ENCODE data around the gene ACOT2. TPM values are rescaled to one million over a fixed set of nuclear protein-coding genes. Genes with fewer than 3 reads are reported as not detected.

ACOT2 gene
- total and polyA plus RNA-seq, 10 of the 15 experiments (the other 5 are each of a cell fraction or from before 2014, with no cell fraction given), result 9.6 to 41.9 (median 22.8) TPM

GRCh38 chr14:73620268-73620667 is 51.3 kb downstream of the ACOT2 start:
- WGBS (ENCODE audit: insufficient coverage, insufficient replicate concordance, low lambda C conversion rate, missing lambda C conversion rate), result 59% methylated on average over 10 of the region's 10 CpGs
- TF ChIP-seq MXI1 (IDR thresholded peaks at IDR 0.05; ENCODE audit: low read depth, low read length) (no peak), NBN (IDR thresholded peaks at IDR 0.05) (no peak)
- ChIA-PET POLR2A (no interaction called here), SMC1A (ENCODE audit: uncharacterized antibody, unreplicated experiment) (no interaction called here), CTCF (interaction anchor here (1.6 kb wide), 1 partner anchor 13 kb away, joined by 4 read pairs; no protein-coding TSS in a partner anchor), RAD21 (ENCODE audit: unreplicated experiment) (interaction anchor here (2.1 kb wide), 1 partner anchor 13 kb away, joined by 7 read pairs; no protein-coding TSS in a partner anchor)
- Histone ChIP-seq H3K9ac (ENCODE audit: control insufficient read depth, insufficient read depth, low read length) (no peak overlapping the region), H4K20me1 (ENCODE audit: control insufficient read depth, insufficient read depth) (no peaks in the 10 kb centered on the region), H3K9me3 (replicated peaks; ENCODE audit: control insufficient read depth, insufficient read depth, low read length) (no peaks in the 10 kb centered on the region), H3K27me3 (replicated peaks in 1 of 2; ENCODE audit: control insufficient read depth in 2 of 2, insufficient read depth in 2 of 2, low read length in 1 of 2) (no peaks in the 10 kb centered on the region), H3K4me3 (no peak overlapping the region), H3K79me2 (ENCODE audit: control insufficient read depth, insufficient read depth, low read length) (no peaks in the 10 kb centered on the region), H3K36me3 (ENCODE audit: control insufficient read depth in 2 of 2, insufficient read depth in 2 of 2, low read length in 1 of 2) (no peaks in the 10 kb centered on the region), H3K4me1 (ENCODE audit: control insufficient read depth, insufficient read depth, low read length) (no peaks in the 10 kb centered on the region), H2AFZ (ENCODE audit: control insufficient read depth, low read depth, low read length) (no peak overlapping the region), H3K4me2 (ENCODE audit: control insufficient read depth, insufficient read depth) (no peak overlapping the region), H3K27ac (ENCODE audit: control insufficient read depth, insufficient read depth) (no peak overlapping the region)
- no peak for ATAC-seq
- in situ Hi-C loops (cut with MboI), result no loop called here
- DNase-seq (ENCODE audit: low read depth, low spot score), result no peak
- intact Hi-C loops (cut with micrococcal nuclease; ENCODE audit: unreplicated experiment), result no loop called here
- BruUV-seq (replicated peaks), result no TSS peak
- no peak for FAIRE-seq

- no peak overlapping the region for H3K4me2 ChIP-seq (ENCODE audit: control insufficient read depth, insufficient read depth)
- intact Hi-C loops (cut with micrococcal nuclease; ENCODE audit: unreplicated experiment) (no loop called here), in situ Hi-C loops (cut with MboI) (no loop called here)
- no peaks in the 10 kb centered on the region for H3K4me1 ChIP-seq (ENCODE audit: control insufficient read depth, insufficient read depth, low read length)
- ChIA-PET RAD21 (ENCODE audit: unreplicated experiment) (no interaction called here), POLR2A (no interaction called here), CTCF (no interaction called here), SMC1A (ENCODE audit: uncharacterized antibody, unreplicated experiment) (no interaction called here)
- H2AFZ ChIP-seq (ENCODE audit: control insufficient read depth, low read depth, low read length), result no peak overlapping the region
- BruUV-seq (replicated peaks), result no TSS peak
- H3K4me3 ChIP-seq, result no peak overlapping the region
- FAIRE-seq, result no peak
- H3K79me2 ChIP-seq (ENCODE audit: control insufficient read depth, insufficient read depth, low read length), result no peaks in the 10 kb centered on the region
- H3K27ac ChIP-seq (ENCODE audit: control insufficient read depth, insufficient read depth), result no peak overlapping the region
- ATAC-seq, result no peak
- H3K9ac ChIP-seq (ENCODE audit: control insufficient read depth, insufficient read depth, low read length), result no peak overlapping the region
- no peaks in the 10 kb centered on the region for H3K36me3 ChIP-seq (ENCODE audit: control insufficient read depth in 2 of 2, insufficient read depth in 2 of 2, low read length in 1 of 2)
- no peak for DNase-seq (ENCODE audit: low read depth, low spot score)
- no peaks in the 10 kb centered on the region for H3K9me3 ChIP-seq (replicated peaks; ENCODE audit: control insufficient read depth, insufficient read depth, low read length)
- no peaks in the 10 kb centered on the region for H3K27me3 ChIP-seq (replicated peaks in 1 of 2; ENCODE audit: control insufficient read depth in 2 of 2, insufficient read depth in 2 of 2, low read length in 1 of 2)
- H4K20me1 ChIP-seq (ENCODE audit: control insufficient read depth, insufficient read depth), result no peaks in the 10 kb centered on the region
- 78% methylated on average over 4 of the region's 4 CpGs for WGBS (ENCODE audit: insufficient coverage, insufficient replicate concordance, low lambda C conversion rate, missing lambda C conversion rate)
- TF ChIP-seq ZNF217 (IDR thresholded peaks at IDR 0.05), result no peak
- no peak for TF ChIP-seq NBN (IDR thresholded peaks at IDR 0.05)
- TF ChIP-seq SUZ12 (IDR thresholded peaks at IDR 0.05; ENCODE audit: unreplicated experiment), result no peak
- TF ChIP-seq ELK1 (IDR thresholded peaks at IDR 0.05; ENCODE audit: low read depth, low read length), result no peak
- TF ChIP-seq SIX5 (IDR thresholded peaks at IDR 0.05; ENCODE audit: low read depth, low read length, severe bottlenecking), result no peak
- TF ChIP-seq CHD4 (IDR thresholded peaks at IDR 0.05), result no peak
- TF ChIP-seq BACH1 (IDR thresholded peaks at IDR 0.05; ENCODE audit: borderline replicate concordance), result no peak
- TF ChIP-seq ZBED1 (IDR thresholded peaks at IDR 0.05; ENCODE audit: borderline replicate concordance), result no peak
- TF ChIP-seq TARDBP (IDR thresholded peaks at IDR 0.05; ENCODE audit: borderline replicate concordance), result no peak
- no peak for TF ChIP-seq RAD21 (IDR thresholded peaks at IDR 0.05; ENCODE audit: insufficient read depth, low read depth, low read length)
- no peak for TF ChIP-seq SUPT20H (IDR thresholded peaks at IDR 0.05; ENCODE audit: borderline replicate concordance, control insufficient read depth, low read depth, low read length)
- no peak for TF ChIP-seq CHD2 (IDR thresholded peaks at IDR 0.05; ENCODE audit: borderline replicate concordance, low read depth, low read length)
- TF ChIP-seq PAX5 (IDR thresholded peaks at IDR 0.05; ENCODE audit: borderline replicate concordance, low read depth, low read length), result no peak
- TF ChIP-seq CREB1 (IDR thresholded peaks at IDR 0.05; ENCODE audit: low read depth), result no peak
- no peak for TF ChIP-seq POU2F2 (IDR thresholded peaks at IDR 0.05; ENCODE audit: borderline replicate concordance, low read depth, low read length)
Measured at GRCh38 chr14:73623504-73624054, 54.6 kb downstream of the ACOT2 start.

Data from GM12878 (cell line).